HG03064 (cell line): ENCODE results near the gene ANK3.

ENCODE experiments used
- ATAC-seq: cut with Tn5 transposase; IDR thresholded peaks from one replicate; pipeline ENCODE4 v1.9.1; 2021; ENCODE audit warnings: low read depth; ENCODE audit not compliant: unreplicated experiment

Gene ANK3

GRCh38 chr10:60147576-60148265, 242.0 kb downstream of the ANK3 start:
- ATAC-seq: no peak

DNA sequence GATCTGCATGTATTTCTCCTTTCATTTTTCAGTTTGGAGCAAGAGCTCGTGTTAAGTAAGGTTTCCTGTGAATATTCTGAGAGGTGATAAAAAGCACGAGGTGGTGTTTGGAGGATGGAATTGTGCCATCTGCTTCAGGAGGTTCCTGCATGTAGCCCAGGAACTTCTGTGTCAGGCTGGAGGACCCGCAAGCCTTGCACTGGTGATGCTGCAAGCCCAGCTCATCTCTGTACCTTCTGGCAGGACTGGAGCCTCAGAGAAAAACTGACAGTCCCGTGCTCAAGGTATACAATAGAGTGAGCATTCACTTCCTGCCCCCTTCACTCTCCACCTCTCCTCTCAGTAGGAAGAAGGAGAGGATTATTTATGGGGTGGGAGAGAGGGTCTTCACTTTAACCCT, 242.7 kb downstream of the ANK3 start:
- no peak for ATAC-seq

- ATAC-seq: no peak
Measured at GRCh38 chr10:60144099-60144498, 245.6 kb downstream of the ANK3 start.

DNA sequence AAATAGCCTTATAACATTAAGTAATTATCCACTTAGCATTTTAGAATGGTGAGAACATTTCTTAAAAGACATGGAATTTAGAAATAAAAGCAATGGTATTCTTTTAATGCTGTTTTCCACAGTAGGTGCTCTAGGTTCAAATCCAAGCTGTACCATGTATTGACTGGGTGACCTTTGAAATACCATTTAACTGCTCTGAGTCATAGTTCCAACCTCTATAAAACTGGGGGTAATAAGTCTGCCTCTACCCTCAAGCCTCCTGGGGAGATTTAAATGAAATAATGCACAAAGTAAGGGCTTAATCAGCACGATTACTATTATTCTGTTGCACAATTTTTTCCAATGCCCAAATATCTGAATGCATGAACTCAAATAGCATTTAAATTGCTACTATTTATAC, 246.9 kb downstream of the ANK3 start:
- ATAC-seq: no peak

DNA sequence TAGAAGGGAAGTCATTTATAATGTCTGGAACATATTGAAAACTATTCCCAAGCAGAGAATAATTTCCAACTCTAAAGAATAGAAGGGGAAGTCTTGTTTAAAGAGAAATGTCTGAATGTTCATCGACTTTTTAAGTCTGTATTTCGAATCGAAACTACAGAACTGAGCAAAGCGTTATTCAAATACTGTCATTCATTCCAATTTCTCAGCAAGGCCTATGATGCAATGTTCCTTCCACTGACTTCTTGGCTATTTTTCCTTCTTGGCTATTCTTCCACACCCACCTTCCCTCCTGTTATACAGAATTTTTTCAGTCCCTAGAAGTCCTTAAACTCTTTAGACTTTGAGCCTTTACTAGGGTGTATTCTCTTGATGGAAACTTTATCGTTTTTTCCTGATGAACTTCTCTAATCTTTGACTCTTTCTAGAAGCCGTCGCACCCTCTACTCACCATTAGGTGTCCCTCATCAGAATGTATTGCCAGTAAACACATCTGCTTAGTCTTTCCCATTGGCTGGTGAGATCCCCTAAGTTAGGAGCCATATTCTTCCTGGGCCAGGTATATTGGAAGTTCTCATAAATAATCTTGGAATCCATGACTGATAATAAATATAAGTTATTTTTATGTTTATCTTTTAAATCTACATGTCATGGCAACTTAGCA, 247.6 kb downstream of the ANK3 start:
- no peak for ATAC-seq

- ATAC-seq: no peak
Measured at GRCh38 chr10:60140651-60141632, 248.7 kb downstream of the ANK3 start.

DNA sequence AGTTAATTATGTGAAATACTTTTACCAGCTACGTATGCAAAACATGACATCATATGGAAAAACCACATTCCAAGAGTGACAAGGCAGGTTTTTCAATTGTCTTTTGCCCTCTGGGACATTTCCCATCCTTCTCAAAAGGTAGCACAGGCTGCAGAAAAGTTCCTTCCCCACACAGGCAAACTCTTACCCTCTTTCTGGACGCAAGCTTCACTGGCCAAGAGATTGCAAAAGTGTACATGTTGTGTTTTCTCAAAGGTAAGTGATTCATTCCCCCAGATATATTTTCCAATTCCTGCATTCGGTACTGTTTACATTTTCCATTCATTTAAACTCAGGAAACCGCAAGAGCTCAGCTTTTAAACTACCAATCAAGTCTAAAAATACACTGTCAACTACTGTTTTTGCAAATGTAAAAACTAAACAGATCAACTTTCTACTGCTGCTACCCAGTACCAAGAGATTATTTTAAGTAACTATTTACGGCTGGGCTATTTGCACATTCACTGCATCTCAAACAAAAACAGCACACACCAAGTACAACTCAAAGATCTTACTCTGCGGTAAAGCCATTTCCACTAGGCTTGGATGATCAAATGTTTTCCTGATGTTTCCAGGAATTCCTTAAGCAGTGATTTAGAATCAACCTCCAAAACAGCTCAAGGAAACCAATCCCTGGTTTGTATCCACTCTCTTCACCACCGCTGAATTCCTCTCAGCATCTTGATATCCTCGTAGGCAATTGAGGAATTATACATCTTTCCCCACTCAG, 249.7 kb downstream of the ANK3 start:
- ATAC-seq: no peak

GRCh38 chr10:60139290-60139689, 250.4 kb downstream of the ANK3 start:
- ATAC-seq: no peak

DNA sequence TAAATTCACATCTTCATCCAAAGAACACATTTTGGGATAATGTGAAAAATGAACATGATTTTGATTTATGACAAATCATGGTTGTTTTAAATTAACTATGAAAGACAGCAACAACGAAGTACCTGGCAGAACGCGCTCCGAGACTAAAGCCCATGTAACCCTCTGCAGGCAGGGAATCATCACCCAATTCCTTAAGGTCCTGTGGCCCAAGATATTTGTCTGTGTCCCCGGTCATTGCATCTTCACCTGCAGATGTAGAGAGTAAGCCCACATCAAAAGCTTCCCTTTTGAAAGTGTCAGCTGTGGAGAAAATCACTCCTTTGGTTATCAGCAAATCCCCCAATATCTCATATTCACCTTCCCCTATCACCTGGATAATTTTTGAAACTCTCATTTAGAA, 250.8 kb downstream of the ANK3 start:
- no peak for ATAC-seq

DNA sequence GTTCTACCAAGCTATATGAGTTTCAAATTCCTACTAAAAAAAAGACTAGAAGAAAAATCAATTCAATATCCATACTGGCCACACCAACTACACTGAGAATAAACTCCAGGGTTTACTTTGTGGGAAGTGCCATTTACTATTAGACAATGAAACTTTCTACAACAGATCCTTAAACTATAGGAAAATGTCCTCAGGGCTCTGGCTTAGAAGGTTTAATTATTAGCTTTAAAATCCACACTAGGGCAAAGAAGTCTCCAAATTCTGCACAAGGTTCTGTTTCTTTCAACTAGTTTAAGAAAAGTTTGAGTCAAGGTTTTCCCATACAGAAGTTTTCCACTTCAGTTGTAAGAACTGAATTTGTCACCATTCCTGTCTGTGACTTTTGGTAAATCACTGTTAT, 251.6 kb downstream of the ANK3 start:
- ATAC-seq: no peak

DNA sequence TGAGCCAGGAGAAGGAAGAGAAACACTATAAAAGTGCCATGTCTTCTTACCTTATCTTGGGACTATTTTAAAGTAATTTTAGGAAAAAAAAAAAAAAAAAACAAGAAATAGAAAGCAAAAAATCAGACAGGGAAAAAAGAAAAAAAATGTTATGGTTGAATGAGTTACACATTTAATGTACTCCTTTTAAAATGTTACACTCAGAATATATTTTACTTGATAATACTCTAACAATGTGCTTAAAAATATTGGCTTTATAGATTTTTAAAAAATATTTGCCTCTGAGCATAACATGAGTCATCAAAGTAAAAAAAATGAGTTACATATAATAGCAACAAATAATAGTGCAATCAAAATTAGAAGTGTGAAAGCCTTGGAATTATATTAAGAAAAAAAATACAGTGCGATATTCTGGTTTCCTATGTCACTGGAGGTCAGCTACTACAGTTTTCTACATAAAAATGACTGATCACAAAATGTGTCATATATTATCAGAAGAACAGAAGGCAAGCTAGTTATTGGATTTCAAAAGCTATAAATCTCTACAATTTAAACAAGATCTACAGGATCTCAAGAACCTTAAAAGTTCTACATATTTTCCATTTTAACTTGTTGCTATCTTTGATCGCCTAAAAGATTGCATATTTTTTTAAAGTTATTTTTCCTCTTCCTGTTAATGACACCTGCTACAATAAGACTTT, 252.2 kb downstream of the ANK3 start:
- no peak for ATAC-seq

DNA sequence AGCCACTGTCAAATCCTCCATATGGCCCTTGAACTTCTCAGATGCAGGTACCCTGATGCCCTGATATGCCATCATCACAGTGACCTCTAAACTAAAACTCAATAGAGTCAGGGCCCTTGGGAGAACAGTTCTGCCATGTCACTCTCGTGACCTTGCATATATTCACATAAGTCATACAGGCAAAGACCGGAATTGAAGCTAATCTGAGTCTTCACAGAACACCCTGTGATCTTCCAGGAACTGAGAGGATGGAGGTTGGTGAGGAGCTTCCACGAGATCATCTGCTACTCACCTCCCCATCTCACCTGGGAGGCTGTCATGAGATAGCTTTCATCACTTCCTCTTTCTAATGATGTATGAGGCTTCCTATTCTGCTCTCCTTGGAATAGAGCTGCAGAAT, 254.7 kb downstream of the ANK3 start:
- ATAC-seq: no peak

- no peak for ATAC-seq
Measured at GRCh38 chr10:60134548-60134947, 255.1 kb downstream of the ANK3 start.

GRCh38 chr10:60130130-60130579, 259.5 kb downstream of the ANK3 start:
- no peak for ATAC-seq

- ATAC-seq: no peak
Measured at GRCh38 chr10:60125895-60126294, 263.8 kb downstream of the ANK3 start.

DNA sequence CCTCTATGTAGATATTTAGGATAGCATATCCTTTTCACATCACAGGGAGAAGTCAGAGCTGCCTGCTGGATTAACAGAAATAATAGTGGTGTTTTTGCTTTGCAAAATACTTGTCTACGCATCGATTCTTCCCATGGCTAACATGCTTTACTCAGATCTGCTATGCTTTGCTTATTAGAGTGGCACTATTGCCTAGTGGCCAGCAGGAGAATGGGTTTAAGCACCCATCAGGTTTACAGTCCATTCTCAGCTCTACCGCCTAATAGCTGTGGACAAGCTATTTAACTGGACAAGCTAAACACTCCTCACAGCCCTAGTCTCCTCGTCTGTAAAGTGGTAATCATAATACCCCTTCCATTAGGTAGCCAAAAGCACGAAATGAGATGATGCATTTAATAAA, 265.1 kb downstream of the ANK3 start:
- ATAC-seq: no peak

DNA sequence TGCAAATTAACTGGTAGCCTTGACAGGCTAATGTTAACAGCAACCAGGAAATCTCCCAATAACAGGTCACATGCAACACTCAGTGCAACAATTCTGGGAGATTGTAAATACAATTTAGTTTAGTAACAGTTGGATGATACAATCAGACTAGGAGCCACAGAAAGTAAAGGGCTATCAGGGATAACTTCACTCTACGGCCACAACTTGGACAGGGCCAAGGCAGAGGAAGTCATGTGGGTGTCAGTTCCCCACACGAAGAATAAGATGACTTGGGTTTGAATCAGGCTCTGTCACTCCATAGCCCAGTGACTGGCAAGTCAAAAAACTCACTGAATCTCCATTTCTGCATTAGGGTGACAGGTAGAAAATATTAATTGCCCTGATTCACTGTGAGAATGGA, 266.0 kb downstream of the ANK3 start:
- ATAC-seq: no peak

- ATAC-seq: no peak
Measured at GRCh38 chr10:60123172-60123571, 266.5 kb downstream of the ANK3 start.

DNA sequence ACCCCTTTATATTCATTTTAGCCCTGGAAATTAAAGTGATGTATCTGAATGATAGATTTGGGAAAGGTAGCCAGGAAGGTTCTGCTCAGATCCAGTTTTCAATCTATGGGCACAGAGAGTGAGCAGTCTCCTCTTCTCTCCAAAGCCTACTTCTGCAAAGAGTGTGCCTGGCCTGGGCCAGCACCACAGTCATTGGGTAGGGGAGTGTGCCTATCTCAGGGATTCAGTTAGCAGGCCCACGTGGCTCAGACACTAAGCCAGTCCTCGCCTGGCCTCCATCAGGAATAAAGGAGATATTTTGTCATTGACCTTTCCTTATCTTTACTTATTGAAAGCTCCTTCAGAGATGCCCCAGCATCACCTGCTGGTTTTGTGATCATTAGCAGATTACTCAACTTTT, 267.5 kb downstream of the ANK3 start:
- no peak for ATAC-seq
